Measurements from ENCODE around the gene CCDC24.

- no peak for TF ChIP-seq TAF1 (IDR thresholded peaks at IDR 0.05; ENCODE audit: low read depth)
- no peak for TF ChIP-seq USF1 (IDR thresholded peaks at IDR 0.05)
- TF ChIP-seq, protein P1, sequence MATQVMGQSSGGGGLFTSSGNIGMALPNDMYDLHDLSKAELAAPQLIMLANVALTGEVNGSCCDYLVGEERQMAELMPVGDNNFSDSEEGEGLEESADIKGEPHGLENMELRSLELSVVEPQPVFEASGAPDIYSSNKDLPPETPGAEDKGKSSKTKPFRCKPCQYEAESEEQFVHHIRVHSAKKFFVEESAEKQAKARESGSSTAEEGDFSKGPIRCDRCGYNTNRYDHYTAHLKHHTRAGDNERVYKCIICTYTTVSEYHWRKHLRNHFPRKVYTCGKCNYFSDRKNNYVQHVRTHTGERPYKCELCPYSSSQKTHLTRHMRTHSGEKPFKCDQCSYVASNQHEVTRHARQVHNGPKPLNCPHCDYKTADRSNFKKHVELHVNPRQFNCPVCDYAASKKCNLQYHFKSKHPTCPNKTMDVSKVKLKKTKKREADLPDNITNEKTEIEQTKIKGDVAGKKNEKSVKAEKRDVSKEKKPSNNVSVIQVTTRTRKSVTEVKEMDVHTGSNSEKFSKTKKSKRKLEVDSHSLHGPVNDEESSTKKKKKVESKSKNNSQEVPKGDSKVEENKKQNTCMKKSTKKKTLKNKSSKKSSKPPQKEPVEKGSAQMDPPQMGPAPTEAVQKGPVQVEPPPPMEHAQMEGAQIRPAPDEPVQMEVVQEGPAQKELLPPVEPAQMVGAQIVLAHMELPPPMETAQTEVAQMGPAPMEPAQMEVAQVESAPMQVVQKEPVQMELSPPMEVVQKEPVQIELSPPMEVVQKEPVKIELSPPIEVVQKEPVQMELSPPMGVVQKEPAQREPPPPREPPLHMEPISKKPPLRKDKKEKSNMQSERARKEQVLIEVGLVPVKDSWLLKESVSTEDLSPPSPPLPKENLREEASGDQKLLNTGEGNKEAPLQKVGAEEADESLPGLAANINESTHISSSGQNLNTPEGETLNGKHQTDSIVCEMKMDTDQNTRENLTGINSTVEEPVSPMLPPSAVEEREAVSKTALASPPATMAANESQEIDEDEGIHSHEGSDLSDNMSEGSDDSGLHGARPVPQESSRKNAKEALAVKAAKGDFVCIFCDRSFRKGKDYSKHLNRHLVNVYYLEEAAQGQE (IDR thresholded peaks at IDR 0.05; ENCODE audit: low read depth): no peak
- TF ChIP-seq FOXM1 (IDR thresholded peaks at IDR 0.05; ENCODE audit: borderline replicate concordance, low read depth): no peak
Observed at GRCh38 chr1:43971336-43971980, 19.9 kb upstream of the CCDC24 start.
